ENCODE results near the gene MRAS. TPM values are rescaled to one million over a fixed set of nuclear protein-coding genes. Genes with fewer than 3 reads are reported as not detected.

Gene MRAS
- total and polyA plus RNA-seq, 2 of the 13 experiments (the other 11 are each of a cell fraction or from before 2014, with no cell fraction given) = 8.8 to 36.2 TPM

- TF ChIP-seq ATF6 (CRISPR knock-in tag; conservative IDR thresholded peaks at IDR 0.05) (no peak), ZFP62 (CRISPR knock-in tag; IDR thresholded peaks at IDR 0.05) (no peak), ZNF773 (CRISPR knock-in tag; IDR thresholded peaks at IDR 0.05; ENCODE audit: borderline replicate concordance) (no peak), RFXAP (CRISPR knock-in tag; IDR thresholded peaks at IDR 0.05; ENCODE audit: borderline replicate concordance) (no peak), TFDP1 (CRISPR knock-in tag; IDR thresholded peaks at IDR 0.05; ENCODE audit: borderline replicate concordance) (peak; percentile 10; the same call in 1 of the 2 replicates), POGZ (CRISPR knock-in tag; IDR thresholded peaks at IDR 0.05) (0 out of 2 replicates have a peak, but pooled peaks have one; percentile 10), CEBPZ (IDR thresholded peaks at IDR 0.05; ENCODE audit: low read length) (no peak), GMEB2 (CRISPR knock-in tag; IDR thresholded peaks at IDR 0.05; ENCODE audit: low read depth) (no peak), HCFC1 (IDR thresholded peaks at IDR 0.05; ENCODE audit: low read depth, low read length) (no peak), ZNF75D (CRISPR knock-in tag; IDR thresholded peaks at IDR 0.05; ENCODE audit: borderline replicate concordance) (no peak), MAFF (IDR thresholded peaks at IDR 0.05; ENCODE audit: low read depth, low read length) (no peak), HIVEP1 (CRISPR knock-in tag; IDR thresholded peaks at IDR 0.05) (peak; percentile 63), ZNF850 (CRISPR knock-in tag; conservative IDR thresholded peaks at IDR 0.05) (no peak), SP1 (IDR thresholded peaks at IDR 0.05) (no peak), SP1 (CRISPR knock-in tag; IDR thresholded peaks at IDR 0.05) (peak; percentile 78; the same call in 1 of the 2 replicates), ELF1 (CRISPR knock-in tag; IDR thresholded peaks at IDR 0.05) (no peak; the same call in 1 of the 2 replicates), KDM3A (CRISPR knock-in tag; IDR thresholded peaks at IDR 0.05; ENCODE audit: low read depth) (no peak; the same call in 1 of the 2 replicates), ZNF224 (CRISPR knock-in tag; IDR thresholded peaks at IDR 0.05) (no peak), KMT2A (CRISPR knock-in tag; IDR thresholded peaks at IDR 0.05) (peak; percentile 20; the same call in 1 of the 2 replicates), HOXA3 (CRISPR knock-in tag; IDR thresholded peaks at IDR 0.05) (no peak; the same call in none of the 2 replicates), CREBL2 (CRISPR knock-in tag; IDR thresholded peaks at IDR 0.05; ENCODE audit: borderline replicate concordance) (no peak), SAFB2 (CRISPR knock-in tag; IDR thresholded peaks at IDR 0.05; ENCODE audit: borderline replicate concordance, low read depth) (no peak)
Observed at GRCh38 chr3:138329127-138329983, 19.0 kb upstream of the MRAS start, which contains the start of gene NME9 (continued).
